Adrenal gland (tissue), 12 donors: ENCODE results near the gene ZNRF3. TPM values are rescaled to one million over a fixed set of nuclear protein-coding genes. Genes with fewer than 3 reads are reported as not detected.
A peak's percentile ranks its signal among the peaks of the same experiment; 100 is the strongest.

Experiments used
- DNase-seq, 7 donors: peaks; one replicate each; pipeline ENCODE4 v3.0.0-alpha.2; 2019 to 2020
- H3K27ac ChIP-seq, 5 donors: fragments of 200-600 bp; sonication (generic) in 4 of 5; 1 replicate in 3 of 5; 2 replicates in 2 of 5; pipeline versions ENCODE4 v1.5.1 to v1.8.0; 2016 to 2020; ENCODE audit warnings: mild to moderate bottlenecking in 1 of 5
- H3K27me3 ChIP-seq: fragments of 200-600 bp; 2 replicates; pipeline ENCODE4 v1.8.0; 2021
- H3K36me3 ChIP-seq, 2 donors: fragments of 200-600 bp; replicated peaks in 1 of 2; 1 replicate in 1 of 2; 2 replicates in 1 of 2; pipeline versions ENCODE4 v1.5.1 to v1.8.0; 2018 to 2022
- H3K4me1 ChIP-seq, 2 donors: fragments of 200-600 bp; replicated peaks in 1 of 2; 1 replicate in 1 of 2; 2 replicates in 1 of 2; pipeline versions ENCODE4 v1.5.1 to v1.8.0; 2018 to 2021
- H3K4me3 ChIP-seq, 4 donors: fragments of 200-600 bp; sonication (generic) in 3 of 4; one replicate each; pipeline ENCODE4 v1.5.1; 2016 to 2018
- H3K9me3 ChIP-seq, 3 donors: fragments of 200-600 bp; sonication (generic) in 1 of 3; replicated peaks in 1 of 3; 1 replicate in 2 of 3; 2 replicates in 1 of 3; pipeline versions ENCODE4 v1.5.1 to v1.8.0; 2016 to 2021
- POLR2A ChIP-seq, 2 donors: fragments of 450-650 bp; IDR thresholded peaks; one replicate each; pipeline ENCODE4 v1.6.1; 2017; ENCODE audit warnings: antibody characterized with exemption in 2 of 2, mild to moderate bottlenecking in 2 of 2, moderate library complexity in 1 of 2
- WGBS, 4 donors: extraction: QIAGEN DNeasy Blood & Tissue Kit in 2 of 4; methylation state at CpG; one replicate each; pipeline versions ENCODE4 v1.1.5 to v1.1.7; 2013 to 2017; 5-methylcytosine and 5-hydroxymethylcytosine counted together
- intact Hi-C, 2 donors: fragments of 100-400 bp; cut with DNase I; formaldehyde crosslinking; loops; one replicate each; pipeline versions ENCODE4 v1.14.1 to v1.15.0; 2022 to 2023
- polyA plus RNA-seq, 3 donors: library from polyadenylated mRNA; stranded (reverse); fragments of 200-250 nt in 2 of 3; fragments of 350-450 nt in 1 of 3; fragmentation: Illumina TruSeq in 1 of 3; extraction: RNeasy Lipid Tissue Mini Kit (QIAGEN cat#74804) in 1 of 3; gene quantifications; one replicate each; pipeline ENCODE4 v1.2.3, GENCODE V29; 2013 to 2014
- total RNA-seq, 9 donors: library from RNA; depleted of rRNA in 4 of 9; stranded (reverse); fragments of >200 nt in 4 of 9; fragments of 120-200 nt in 1 of 9; fragmentation: NEBNext Ultra II Directional in 1 of 9; extraction: Animal tissue kit (Norgen Biotek cat#: 25700) in 1 of 9; gene quantifications; one replicate each; pipeline versions ENCODE4 v1.1.0 to v1.2.4, GENCODE V29; 2013 to 2023
- TF ChIP-seq, protein P1 (sequence below), 6 experiments: fragments of 450-650 bp in 4 of 6; fragments of 200-600 bp in 2 of 6; sonication (generic) in 1 of 6; IDR thresholded peaks; 1 replicate in 5 of 6; 2 replicates in 1 of 6; pipeline versions ENCODE4 v1.5.1 to v1.8.0; 2016 to 2021; ENCODE audit warnings: antibody characterized with exemption in 6 of 6, mild to moderate bottlenecking in 2 of 6, moderate library complexity in 1 of 6
- donor health status: healthy with polysubstance abuse.
- donor health status: Bipolar disorder and iron deficiency.
- donor health status: DM: yes; HTN: yes; CAD: no.
- donor health status: DM: no; HTN: no; CAD: no.
- donor health status: DM: no; HTN: no; CAD: no.
- donor health status: DM: yes; HTN: yes; CAD: no.

ZNRF3 gene
- total and polyA plus RNA-seq, 12 donors: 3.1 to 40.9 (median 17.0) TPM

- TF ChIP-seq, protein P1, sequence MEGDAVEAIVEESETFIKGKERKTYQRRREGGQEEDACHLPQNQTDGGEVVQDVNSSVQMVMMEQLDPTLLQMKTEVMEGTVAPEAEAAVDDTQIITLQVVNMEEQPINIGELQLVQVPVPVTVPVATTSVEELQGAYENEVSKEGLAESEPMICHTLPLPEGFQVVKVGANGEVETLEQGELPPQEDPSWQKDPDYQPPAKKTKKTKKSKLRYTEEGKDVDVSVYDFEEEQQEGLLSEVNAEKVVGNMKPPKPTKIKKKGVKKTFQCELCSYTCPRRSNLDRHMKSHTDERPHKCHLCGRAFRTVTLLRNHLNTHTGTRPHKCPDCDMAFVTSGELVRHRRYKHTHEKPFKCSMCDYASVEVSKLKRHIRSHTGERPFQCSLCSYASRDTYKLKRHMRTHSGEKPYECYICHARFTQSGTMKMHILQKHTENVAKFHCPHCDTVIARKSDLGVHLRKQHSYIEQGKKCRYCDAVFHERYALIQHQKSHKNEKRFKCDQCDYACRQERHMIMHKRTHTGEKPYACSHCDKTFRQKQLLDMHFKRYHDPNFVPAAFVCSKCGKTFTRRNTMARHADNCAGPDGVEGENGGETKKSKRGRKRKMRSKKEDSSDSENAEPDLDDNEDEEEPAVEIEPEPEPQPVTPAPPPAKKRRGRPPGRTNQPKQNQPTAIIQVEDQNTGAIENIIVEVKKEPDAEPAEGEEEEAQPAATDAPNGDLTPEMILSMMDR (IDR thresholded peaks at IDR 0.05): no peak
- TF ChIP-seq POLR2A (IDR thresholded peaks at IDR 0.05): peak in 1 of 2 donors; percentile 28
- peak in 2 of 7 donors; percentile 24 to 48 for DNase-seq
- intact Hi-C loops: no loop called here
- H3K36me3 ChIP-seq: no peaks in the 10 kb centered on the region
- H3K4me3 ChIP-seq: peak overlapping the region in 1 of 4 donors; percentile 20
- H3K27me3 ChIP-seq: no peaks in the 10 kb centered on the region
- peak overlapping the region; percentile 23 to 76 (median 67) for H3K27ac ChIP-seq
- peaks cover 37 to 49% of the 10 kb centered on the region in 2 donors for H3K4me1 ChIP-seq
- no peaks in the 10 kb centered on the region for H3K9me3 ChIP-seq
- WGBS, 4 donors: 19 to 31% (median 26%) methylated on average over 5 of the region's 5 CpGs
Observed at GRCh38 chr22:28977481-28977971, 94.2 kb downstream of the ZNRF3 start.

DNA sequence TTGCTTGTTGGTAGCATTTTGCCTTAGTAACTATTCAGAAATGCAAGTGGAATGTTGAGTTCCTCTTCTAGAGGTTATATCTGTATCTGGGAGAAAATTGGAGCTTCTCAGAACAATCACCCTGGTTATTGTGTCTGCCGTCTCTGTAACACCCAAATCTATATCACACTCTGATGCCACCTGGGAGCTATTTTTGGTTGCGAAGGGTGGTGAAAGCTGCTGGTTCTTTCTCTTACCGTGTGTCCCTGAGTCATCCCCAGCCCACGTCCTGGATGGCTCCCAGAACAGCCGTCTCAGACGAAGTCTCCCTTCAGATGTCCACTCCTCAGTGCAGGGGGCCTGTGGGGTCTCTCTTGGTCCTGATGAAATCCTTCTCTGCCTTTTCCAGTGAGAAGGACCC lies 94.8 kb downstream of the ZNRF3 start:
- Histone ChIP-seq H3K36me3 (no peaks in the 10 kb centered on the region), H3K27me3 (no peaks in the 10 kb centered on the region), H3K4me3 (peak overlapping the region in 1 of 4 donors; percentile 20), H3K27ac (peak overlapping the region in 4 of 5 donors; percentile 23 to 76 (median 70)), H3K9me3 (no peaks in the 10 kb centered on the region), H3K4me1 (peaks cover 37 to 51% of the 10 kb centered on the region in 2 donors)
- 31 to 46% (median 38%) methylated on average over 6 of the region's 6 CpGs for WGBS, 4 donors
- TF ChIP-seq, protein P1 (IDR thresholded peaks at IDR 0.05): no peak
- TF ChIP-seq POLR2A (IDR thresholded peaks at IDR 0.05): no peak
- peak; percentile 45 to 76 (median 68) for DNase-seq
- intact Hi-C loops: no loop called here

DNA sequence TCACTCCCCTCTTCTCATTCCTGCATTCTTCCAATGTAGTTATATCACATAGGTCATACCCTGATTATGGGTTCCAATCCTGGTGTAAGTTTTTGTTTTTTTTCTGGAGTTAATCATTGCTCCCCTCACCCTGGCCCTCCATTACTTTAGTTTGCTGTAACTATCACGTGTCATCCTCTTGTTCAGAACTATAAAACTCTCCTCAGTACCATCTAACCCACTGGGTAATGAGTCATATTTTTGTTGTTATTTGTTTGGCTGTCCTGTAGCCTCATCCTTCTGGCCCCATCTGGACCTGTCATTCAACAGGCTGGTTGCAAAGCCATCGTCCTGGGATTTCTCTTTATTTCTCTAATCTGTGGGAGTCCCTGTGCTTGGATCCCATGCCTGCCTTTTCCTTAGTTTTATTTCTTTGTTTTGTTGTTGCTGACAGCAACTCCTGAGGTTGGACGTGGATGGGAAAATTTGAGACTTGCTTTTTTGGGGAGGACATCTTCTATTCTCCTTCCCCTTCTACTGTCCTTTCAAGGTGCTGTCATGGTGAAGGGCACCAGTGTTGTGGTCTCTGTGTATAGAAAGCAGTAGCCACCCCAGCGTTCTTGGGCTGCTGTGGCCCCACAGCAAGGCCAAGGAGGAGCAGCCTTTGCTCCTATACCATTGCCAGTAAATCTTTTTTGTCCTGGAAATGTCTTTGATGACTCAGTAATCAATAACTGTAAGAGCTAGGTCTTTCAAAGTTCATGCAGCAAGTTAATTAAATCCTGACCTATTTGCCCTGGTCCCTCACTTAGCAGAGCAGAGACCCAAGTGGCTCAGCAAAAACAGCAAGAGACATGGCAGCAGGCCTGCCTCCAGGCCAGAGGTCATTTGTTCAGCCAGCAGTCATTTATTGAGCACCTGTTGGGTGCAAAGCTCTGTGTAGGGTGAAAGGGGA lies 95.8 kb downstream of the ZNRF3 start:
- no peaks in the 10 kb centered on the region for H3K9me3 ChIP-seq
- no peak for TF ChIP-seq POLR2A (IDR thresholded peaks at IDR 0.05)
- TF ChIP-seq, protein P1 (IDR thresholded peaks at IDR 0.05): no peak
- DNase-seq: no peak
- 56 to 57% (median 56%) methylated on average over 4 of the region's 4 CpGs for WGBS, 4 donors
- H3K36me3 ChIP-seq: no peaks in the 10 kb centered on the region
- peak overlapping the region in 3 of 5 donors; percentile 40 to 76 (median 73) for H3K27ac ChIP-seq
- H3K4me3 ChIP-seq: no peak overlapping the region
- H3K27me3 ChIP-seq: no peaks in the 10 kb centered on the region
- intact Hi-C loops: no loop called here
- H3K4me1 ChIP-seq: peaks cover 46 to 59% of the 10 kb centered on the region in 2 donors

GRCh38 chr22:28980326-28980725 lies 97.0 kb downstream of the ZNRF3 start:
- Histone ChIP-seq H3K4me3 (no peak overlapping the region), H3K27ac (peak overlapping the region in 1 of 5 donors; percentile 40), H3K9me3 (no peaks in the 10 kb centered on the region), H3K27me3 (no peaks in the 10 kb centered on the region), H3K4me1 (peaks cover 42 to 57% of the 10 kb centered on the region in 2 donors), H3K36me3 (no peaks in the 10 kb centered on the region)
- no peak for DNase-seq
- TF ChIP-seq, protein P1 (IDR thresholded peaks at IDR 0.05): no peak
- TF ChIP-seq POLR2A (IDR thresholded peaks at IDR 0.05): no peak
- intact Hi-C loops: no loop called here
